HG03378 (cell line): ENCODE measurements around the gene HEPACAM.
"Not testable (repeated sequence)": the region's sequence is repeated elsewhere in the genome, so short reads cannot be mapped to it uniquely, and the experiment has no call there.

ENCODE experiments used
- ATAC-seq: cut with Tn5 transposase; IDR thresholded peaks from one replicate; pipeline ENCODE4 v1.9.1; 2021; ENCODE audit warnings: mild to moderate bottlenecking, moderate library complexity; ENCODE audit not compliant: unreplicated experiment

Gene HEPACAM

GRCh38 chr11:124935548-124936514 lies at the start of gene HEPACAM:
TSS of gene HEPACAM (minus strand) at chr11:124936047. CDS start at chr11:124936006, 41 bp downstream.
- ATAC-seq = no peak

- no peak for ATAC-seq
Measured at GRCh38 chr11:124984512-124984854, 48.6 kb upstream of the HEPACAM start.

- no peak for ATAC-seq
Measured at GRCh38 chr11:124983674-124984511, 48.0 kb upstream of the HEPACAM start.

- no peak for ATAC-seq
Measured at GRCh38 chr11:124982043-124982442, 46.2 kb upstream of the HEPACAM start.

GRCh38 chr11:124978316-124978715 lies 42.5 kb upstream of the HEPACAM start:
- ATAC-seq = no peak

- no peak for ATAC-seq
Measured at GRCh38 chr11:124977006-124977405, 41.2 kb upstream of the HEPACAM start.

- ATAC-seq = no peak
Measured at GRCh38 chr11:124976531-124976930, 40.7 kb upstream of the HEPACAM start.

GRCh38 chr11:124971810-124972209 lies 36.0 kb upstream of the HEPACAM start:
- no peak for ATAC-seq

- no peak for ATAC-seq
Measured at GRCh38 chr11:124970925-124971324, 35.1 kb upstream of the HEPACAM start.

- not testable (repeated sequence) for ATAC-seq
Measured at GRCh38 chr11:124968197-124968596, 32.4 kb upstream of the HEPACAM start.

- ATAC-seq = peak; percentile 88
Measured at GRCh38 chr11:124961972-124962609, 26.2 kb upstream of the HEPACAM start.

- no peak for ATAC-seq
Measured at GRCh38 chr11:124955035-124955434, 19.2 kb upstream of the HEPACAM start.

GRCh38 chr11:124954590-124954955 lies 18.7 kb upstream of the HEPACAM start:
- no peak for ATAC-seq

GRCh38 chr11:124953753-124954589 lies 18.1 kb upstream of the HEPACAM start, which contains the start of gene CCDC15:
TSS of gene CCDC15 (plus strand) at chr11:124954202. CDS start at chr11:124954733, 531 bp downstream.
- peak; percentile 94 for ATAC-seq

GRCh38 chr11:124951341-124951740 lies 15.5 kb upstream of the HEPACAM start:
- no peak for ATAC-seq

GRCh38 chr11:124950601-124951330 lies 14.9 kb upstream of the HEPACAM start:
- no peak for ATAC-seq

GRCh38 chr11:124946735-124947141 lies 10.9 kb upstream of the HEPACAM start:
- no peak for ATAC-seq

- ATAC-seq = no peak
Measured at GRCh38 chr11:124945826-124946225, 10.0 kb upstream of the HEPACAM start.

GRCh38 chr11:124944565-124944964 lies 8.7 kb upstream of the HEPACAM start:
- ATAC-seq = no peak

GRCh38 chr11:124943741-124944140 lies 7.9 kb upstream of the HEPACAM start:
- ATAC-seq = no peak
